HFFc6 (cell line): Measurements from ENCODE around the gene SRR. TPM values are rescaled to one million over a fixed set of nuclear protein-coding genes. Genes with fewer than 3 reads are reported as not detected.

Source experiments
- DNase-seq: peaks from one replicate; pipeline ENCODE4 v3.0.0-alpha.2; 2018
- H3K27ac Mint-ChIP-seq: 2 replicates; pipeline ENCODE4 v1.8.0; 2020; ENCODE audit warnings: mild to moderate bottlenecking, mixed read lengths
- H3K27me3 Mint-ChIP-seq: 2 replicates; pipeline ENCODE4 v1.8.0; 2021; ENCODE audit warnings: mild to moderate bottlenecking, moderate library complexity, mixed read lengths; ENCODE audit not compliant: insufficient read depth
- H3K36me3 Mint-ChIP-seq: 2 replicates; pipeline ENCODE4 v1.8.0; 2021; ENCODE audit warnings: low read depth, mixed read lengths
- H3K4me1 Mint-ChIP-seq: 2 replicates; pipeline ENCODE4 v1.8.0; 2020; ENCODE audit warnings: low read depth, mixed read lengths
- H3K4me3 Mint-ChIP-seq: 2 replicates; pipeline ENCODE4 v1.8.0; 2020; ENCODE audit warnings: mild to moderate bottlenecking, moderate library complexity, mixed read lengths
- H3K9me3 Mint-ChIP-seq: 2 replicates; pipeline ENCODE4 v1.8.0; 2020; ENCODE audit warnings: mild to moderate bottlenecking, mixed read lengths
- CTCF ChIP-seq: fragments of 200-600 bp; sonication (generic); IDR thresholded peaks from 2 replicates; pipeline ENCODE4 v1.5.0; 2021; ENCODE audit warnings: antibody characterized with exemption, mild to moderate bottlenecking
- total RNA-seq, 6 experiments: library from RNA; stranded (reverse); fragmentation: NEBNext Ultra II Directional; extraction: Animal tissue kit (Norgen Biotek cat#: 25700); gene quantifications; 2 replicates in 1 of 6; 3 replicates in 5 of 6; pipeline ENCODE4 v1.2.3, GENCODE V29; 2021

The SRR gene
- total RNA-seq, 6 experiments from 2014 or later = 18.5 to 29.7 (median 21.8) TPM

GRCh38 chr17:2363851-2364762, 60.4 kb downstream of the SRR start:
- H3K4me3 Mint-ChIP-seq = no peak overlapping the region
- H3K27me3 Mint-ChIP-seq = no peaks in the 10 kb centered on the region
- no peak for DNase-seq
- no peak for TF ChIP-seq CTCF
- H3K27ac Mint-ChIP-seq = no peak overlapping the region
- H3K9me3 Mint-ChIP-seq = no peaks in the 10 kb centered on the region
- H3K36me3 Mint-ChIP-seq = peaks cover 5% of the 10 kb centered on the region
- peaks cover 18% of the 10 kb centered on the region for H3K4me1 Mint-ChIP-seq

GRCh38 chr17:2364763-2365116, 61.0 kb downstream of the SRR start:
- Mint-ChIP-seq H3K27me3 (no peaks in the 10 kb centered on the region; the same call in 1 of the 2 replicates), H3K9me3 (no peaks in the 10 kb centered on the region), H3K27ac (no peak overlapping the region), H3K4me1 (peaks cover 12% of the 10 kb centered on the region), H3K36me3 (peaks cover 5% of the 10 kb centered on the region), H3K4me3 (no peak overlapping the region)
- TF ChIP-seq CTCF = no peak
- no peak for DNase-seq

GRCh38 chr17:2365132-2365531, 61.4 kb downstream of the SRR start:
- no peak for TF ChIP-seq CTCF

GRCh38 chr17:2366747-2367494, 63.2 kb downstream of the SRR start:
- Mint-ChIP-seq H3K36me3 (peaks cover 9% of the 10 kb centered on the region), H3K4me3 (no peak overlapping the region), H3K4me1 (no peaks in the 10 kb centered on the region), H3K27me3 (no peaks in the 10 kb centered on the region; the same call in 1 of the 2 replicates), H3K9me3 (no peaks in the 10 kb centered on the region), H3K27ac (no peak overlapping the region)
- TF ChIP-seq CTCF = peak; percentile 28; the same call in 1 of the 2 replicates
- no peak for DNase-seq

More at GRCh38 chr17:2365132-2365531, 61.4 kb downstream of the SRR start:
- Mint-ChIP-seq H3K27ac (no peak overlapping the region), H3K9me3 (no peaks in the 10 kb centered on the region), H3K27me3 (no peaks in the 10 kb centered on the region; the same call in 1 of the 2 replicates), H3K4me1 (peaks cover 9% of the 10 kb centered on the region; the same call in 1 of the 2 replicates), H3K4me3 (no peak overlapping the region), H3K36me3 (peaks cover 6% of the 10 kb centered on the region)
- no peak for DNase-seq

GRCh38 chr17:2368359-2368758, 64.6 kb downstream of the SRR start:
- no peak for DNase-seq
- H3K27ac Mint-ChIP-seq = no peak overlapping the region
- TF ChIP-seq CTCF = no peak

More at GRCh38 chr17:2368359-2368758, 64.6 kb downstream of the SRR start:
- Mint-ChIP-seq H3K36me3 (0 out of 2 replicates have a peak, but pooled peaks cover 4% of the 10 kb centered on the region), H3K27me3 (no peaks in the 10 kb centered on the region; the same call in 1 of the 2 replicates), H3K9me3 (no peaks in the 10 kb centered on the region), H3K4me1 (no peaks in the 10 kb centered on the region), H3K4me3 (no peak overlapping the region)
